Measurements from ENCODE around the gene SPOCK3.

GRCh38 chr4:166827167-166827566 is 407.1 kb downstream of the SPOCK3 start:
- TF ChIP-seq CTCF (conservative IDR thresholded peaks at IDR 0.05; ENCODE audit: low read depth, low read length): no peak
- no peak for TF ChIP-seq EZH2 (IDR thresholded peaks at IDR 0.05; ENCODE audit: borderline replicate concordance, low read depth, low read length, poor library complexity, severe bottlenecking)
